Stimulated activated effector memory CD8-positive, alpha-beta T cell treated with anti-CD3 and anti-CD28 coated beads, Interleukin-12 subunit alpha, Interleukin-12 subunit beta, amount 100 ng/mL, for 72 hours (primary cell): ENCODE measurements around the gene PGAP2.
A peak's percentile ranks its signal among the peaks of the same experiment; 100 is the strongest.
"Not testable (repeated sequence)": the region's sequence is repeated elsewhere in the genome, so short reads cannot be mapped to it uniquely, and the experiment has no call there.

Experiments
- ATAC-seq: fragments of 150-1000 bp; cut with Tn5 transposase; 2 replicates; pipeline ENCODE4 v1.10.0; 2021
- DNase-seq, 2 donors: peaks; one replicate each; pipeline ENCODE4 v3.0.0; 2021 to 2022; ENCODE audit warnings: low spot score in 2 of 2
- H3K27ac Mint-ChIP-seq: one replicate; pipeline ENCODE4 v1.8.0; 2022; ENCODE audit warnings: mild to moderate bottlenecking, mixed read lengths
- H3K36me3 Mint-ChIP-seq: one replicate; pipeline ENCODE4 v1.8.0; 2022; ENCODE audit warnings: mild to moderate bottlenecking, mixed read lengths
- H3K4me1 Mint-ChIP-seq: one replicate; pipeline ENCODE4 v1.8.0; 2022; ENCODE audit warnings: mixed read lengths
- H3K4me3 Mint-ChIP-seq: one replicate; pipeline ENCODE4 v1.8.0; 2022; ENCODE audit warnings: mild to moderate bottlenecking, mixed read lengths
- H3K9me3 Mint-ChIP-seq: one replicate; pipeline ENCODE4 v1.8.0; 2022; ENCODE audit warnings: mixed read lengths

The PGAP2 gene

DNA sequence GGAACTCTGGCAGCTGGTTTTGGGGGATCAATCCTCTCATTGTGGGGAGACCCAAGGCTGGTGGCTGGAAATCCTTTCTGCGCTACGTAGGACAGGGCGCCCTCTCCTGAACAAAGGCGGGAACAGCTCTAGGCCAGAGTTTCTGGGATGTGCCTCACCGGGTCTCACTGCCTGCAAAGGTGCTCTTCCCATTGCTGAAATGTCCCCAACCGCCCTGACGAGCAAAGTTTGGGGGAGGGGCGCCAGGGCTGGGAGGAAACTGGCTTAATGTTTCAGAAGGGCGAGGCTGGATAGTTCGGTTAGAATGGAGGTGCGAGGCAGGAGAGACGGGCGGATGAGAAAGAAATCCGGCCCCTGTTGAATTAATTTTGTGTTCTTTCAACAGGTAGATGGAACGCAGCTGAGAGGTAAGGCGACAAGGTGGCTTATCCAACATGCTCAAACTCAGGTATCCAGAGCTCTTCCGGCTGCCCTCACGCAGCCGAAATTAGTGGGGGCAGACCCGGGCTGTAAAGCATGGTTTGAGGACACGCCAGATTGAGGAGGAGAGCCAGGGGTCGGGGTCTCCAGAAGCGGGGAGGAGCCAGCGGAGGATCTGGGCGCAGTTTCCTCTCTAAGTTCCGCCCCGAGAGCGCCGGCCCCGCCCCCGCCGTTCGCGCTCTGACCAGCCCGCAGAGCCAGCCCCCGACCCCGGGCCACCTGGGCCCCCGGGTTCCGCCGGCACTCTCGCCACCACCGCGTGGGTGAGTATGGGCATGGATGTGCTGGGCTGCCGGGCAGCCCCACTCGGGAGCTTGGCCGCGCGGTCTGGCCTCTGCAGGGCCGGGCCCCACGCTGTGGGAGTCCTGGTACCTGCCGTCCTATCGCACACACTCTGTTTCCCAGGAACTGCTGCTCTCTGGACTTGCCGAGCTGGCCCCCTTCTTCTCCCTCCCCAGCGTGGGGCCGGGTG, at the start of gene PGAP2:
TSS of gene PGAP2 (plus strand) at position 652 of the 952 bp plus-strand sequence. CDS start 2,700 bp downstream, outside the sequence.
- Mint-ChIP-seq H3K9me3 (no peaks in the 10 kb centered on the region), H3K4me1 (peaks cover 33% of the 10 kb centered on the region), H3K27ac (peak within 1 kb of the TSS; percentile 93), H3K4me3 (peak within 1 kb of the TSS; percentile 95), H3K36me3 (no peaks in the 10 kb centered on the region)
- DNase-seq (peak; percentile 46 to 80), ATAC-seq (peak; percentile 75)

DNA sequence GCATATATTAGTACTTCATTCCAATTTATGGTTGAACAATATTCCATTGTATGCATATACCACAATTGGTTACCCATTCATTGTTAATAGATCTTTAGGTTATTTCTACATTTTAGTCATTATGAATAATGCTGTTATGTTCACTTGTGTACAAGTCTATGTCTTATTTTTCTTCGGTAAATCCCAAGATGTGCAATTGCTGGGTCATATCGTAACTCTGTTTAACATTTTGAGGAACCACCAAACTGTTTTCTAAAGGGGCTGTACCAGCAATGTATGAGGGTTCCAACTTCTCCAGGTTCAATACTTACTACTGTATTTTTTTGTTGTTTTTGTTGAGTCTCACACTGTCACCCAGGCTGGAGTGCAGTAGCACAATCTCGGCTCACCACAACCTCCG, 44.1 kb upstream of the PGAP2 start:
- ATAC-seq (no peak), DNase-seq (no peak)
- no peak overlapping the region for H3K27ac Mint-ChIP-seq
- no peak overlapping the region for H3K4me3 Mint-ChIP-seq
- no peaks in the 10 kb centered on the region for H3K9me3 Mint-ChIP-seq
- H3K36me3 Mint-ChIP-seq, result peaks cover 100% of the 10 kb centered on the region
- no peaks in the 10 kb centered on the region for H3K4me1 Mint-ChIP-seq

DNA sequence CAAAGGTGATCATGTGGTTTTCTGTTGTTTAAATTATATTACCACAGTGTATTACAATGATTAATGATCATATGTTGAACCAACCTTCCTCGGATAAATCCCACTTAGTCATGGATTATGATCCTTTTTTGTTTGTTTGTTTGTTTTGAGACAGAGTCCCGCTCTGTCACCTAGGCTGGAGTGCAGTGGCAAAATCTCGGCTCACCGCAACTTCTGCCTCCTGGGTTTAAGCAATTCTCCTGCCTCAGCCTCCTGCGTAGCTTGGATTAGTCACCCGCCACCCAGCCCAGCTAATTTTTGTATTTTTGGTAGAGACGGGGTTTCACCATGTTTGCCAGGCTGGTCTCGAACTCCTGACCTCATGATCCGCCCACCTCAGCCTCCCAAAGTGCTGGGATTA, 41.5 kb upstream of the PGAP2 start:
- DNase-seq, H3K27ac Mint-ChIP-seq, H3K4me1 Mint-ChIP-seq, ATAC-seq, H3K9me3 Mint-ChIP-seq, H3K4me3 Mint-ChIP-seq: not testable (repeated sequence)
- H3K36me3 Mint-ChIP-seq, result peaks cover 100% of the 10 kb centered on the region

DNA sequence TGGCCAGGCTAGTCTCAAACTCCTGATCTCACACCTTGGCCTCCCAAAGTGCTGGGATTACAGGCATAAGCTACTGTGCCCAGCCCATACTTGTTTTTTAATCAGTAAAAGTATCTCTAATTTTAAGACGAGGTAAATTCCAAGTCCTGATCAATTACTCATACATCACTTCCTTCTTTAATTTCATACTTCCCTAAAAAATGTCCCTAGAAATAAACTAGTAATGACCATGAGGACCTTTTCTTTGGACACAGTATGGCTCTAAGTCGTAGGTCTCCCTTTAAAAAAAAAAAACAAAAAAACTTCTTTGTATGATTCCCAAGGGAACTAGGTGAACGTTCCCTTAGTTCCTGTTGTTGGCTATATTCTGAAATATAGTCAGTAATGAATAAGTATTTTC, 40.8 kb upstream of the PGAP2 start:
- no peaks in the 10 kb centered on the region for H3K4me1 Mint-ChIP-seq
- no peak for ATAC-seq
- peaks cover 100% of the 10 kb centered on the region for H3K36me3 Mint-ChIP-seq
- DNase-seq, result no peak
- H3K9me3 Mint-ChIP-seq, result no peaks in the 10 kb centered on the region
- no peak overlapping the region for H3K4me3 Mint-ChIP-seq
- H3K27ac Mint-ChIP-seq, result no peak overlapping the region

DNA sequence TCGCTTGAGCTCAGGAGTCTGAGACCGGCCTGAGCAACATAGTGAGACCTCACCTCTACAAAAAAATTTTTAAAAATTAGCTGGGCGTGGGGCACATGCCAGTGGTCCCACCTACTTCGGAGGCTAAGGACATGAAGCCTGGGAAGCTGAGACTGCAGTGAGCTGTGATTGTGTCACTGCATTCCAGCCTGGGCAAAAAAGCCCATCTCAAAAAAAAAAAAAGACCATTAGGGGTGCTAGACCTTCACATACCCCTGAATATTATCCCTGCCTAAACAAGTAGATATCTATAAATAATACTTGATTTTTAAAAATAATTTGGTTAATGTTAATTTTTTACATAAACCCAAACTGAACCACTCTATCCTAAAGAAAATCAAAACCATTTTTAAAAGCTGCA, 35.2 kb upstream of the PGAP2 start:
- peaks cover 100% of the 10 kb centered on the region for H3K36me3 Mint-ChIP-seq
- H3K27ac Mint-ChIP-seq, result no peak overlapping the region
- H3K9me3 Mint-ChIP-seq, result no peaks in the 10 kb centered on the region
- no peak for ATAC-seq
- H3K4me3 Mint-ChIP-seq, result no peak overlapping the region
- H3K4me1 Mint-ChIP-seq, result no peaks in the 10 kb centered on the region
- DNase-seq, result no peak

DNA sequence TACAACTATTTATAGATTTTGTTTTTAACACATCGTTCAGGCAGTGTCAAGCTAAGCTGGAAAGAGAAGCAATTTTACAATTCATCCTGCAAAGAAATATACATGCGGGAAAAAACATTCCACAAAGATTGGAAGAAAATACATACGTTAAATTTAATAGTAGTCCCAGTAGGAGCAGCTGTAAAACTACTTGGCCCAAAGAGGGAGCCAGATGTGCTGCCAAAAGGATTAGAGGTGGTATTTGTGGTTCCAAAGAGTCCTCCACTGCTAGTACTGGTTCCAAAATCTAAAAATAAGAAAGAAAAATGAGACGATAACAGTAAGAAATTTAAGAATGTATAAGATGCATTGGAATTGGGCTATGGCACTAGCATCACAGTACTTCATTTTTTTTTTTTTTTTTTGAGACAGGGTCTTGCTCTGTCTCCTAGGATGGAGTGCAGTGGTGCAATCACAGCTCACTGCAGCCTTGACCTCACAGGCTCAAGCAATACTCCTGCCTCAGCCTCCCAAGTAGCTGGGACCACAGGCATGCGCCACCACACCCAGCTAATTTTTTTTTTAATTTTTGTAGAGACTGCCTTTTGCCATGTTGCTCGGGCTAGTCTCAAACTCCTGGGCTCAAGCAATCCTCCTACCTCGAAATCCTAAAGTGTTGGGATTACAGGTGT, 32.5 kb upstream of the PGAP2 start:
- H3K27ac Mint-ChIP-seq, result no peak overlapping the region
- peaks cover 100% of the 10 kb centered on the region for H3K36me3 Mint-ChIP-seq
- no peaks in the 10 kb centered on the region for H3K9me3 Mint-ChIP-seq
- DNase-seq, result no peak
- no peak for ATAC-seq
- H3K4me3 Mint-ChIP-seq, result no peak overlapping the region
- no peaks in the 10 kb centered on the region for H3K4me1 Mint-ChIP-seq

DNA sequence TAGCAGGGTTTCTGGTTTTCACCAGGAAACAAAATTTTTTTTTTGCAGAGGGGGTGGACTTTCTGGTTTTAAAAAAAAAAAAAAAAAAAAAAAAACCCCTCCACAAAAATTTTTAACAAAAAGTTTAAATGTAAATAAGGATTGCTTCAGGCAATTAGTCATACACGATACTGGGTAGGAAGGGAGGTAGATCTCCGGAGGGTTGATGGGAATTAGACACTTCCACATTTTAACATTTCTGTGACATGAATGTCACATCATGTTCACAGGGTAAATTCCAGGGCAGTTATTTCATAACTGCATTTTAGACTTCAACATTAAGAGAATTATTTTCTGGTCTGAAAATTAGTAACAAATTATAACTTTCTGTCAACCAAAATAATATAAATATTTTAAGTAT, 26.9 kb upstream of the PGAP2 start:
- no peak for DNase-seq

DNA sequence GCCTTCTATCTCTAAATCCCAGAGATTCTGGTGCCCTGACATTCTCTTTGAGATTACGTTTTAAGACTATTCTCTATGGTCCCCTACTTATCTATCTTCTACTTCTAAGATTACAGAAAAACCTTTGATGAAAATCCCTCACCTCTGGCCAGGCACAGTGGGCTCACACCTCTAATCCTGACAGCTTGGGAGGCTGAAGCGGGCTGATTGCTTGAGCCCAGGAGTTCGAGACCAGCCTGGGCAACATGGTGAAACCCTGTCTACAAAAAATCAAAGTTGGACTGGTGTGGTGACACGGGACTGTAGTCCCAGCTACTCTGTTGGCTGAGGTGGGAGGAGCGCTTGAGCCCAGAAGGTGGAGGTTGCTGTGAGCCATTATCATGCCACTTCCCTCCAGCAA, 25.4 kb upstream of the PGAP2 start:
- H3K27ac Mint-ChIP-seq, result no peak overlapping the region
- H3K4me1 Mint-ChIP-seq, result peaks cover 48% of the 10 kb centered on the region
- ATAC-seq (no peak), DNase-seq (no peak)
- no peak overlapping the region for H3K4me3 Mint-ChIP-seq
- peaks cover 88% of the 10 kb centered on the region for H3K36me3 Mint-ChIP-seq
- H3K9me3 Mint-ChIP-seq, result no peaks in the 10 kb centered on the region

More for the DNA sequence above, 26.9 kb upstream of the PGAP2 start:
- Mint-ChIP-seq H3K4me1 (peaks cover 34% of the 10 kb centered on the region), H3K4me3 (no peak overlapping the region), H3K9me3 (no peaks in the 10 kb centered on the region), H3K27ac (peak overlapping the region; percentile 61), H3K36me3 (peaks cover 92% of the 10 kb centered on the region)
- no peak for ATAC-seq

DNA sequence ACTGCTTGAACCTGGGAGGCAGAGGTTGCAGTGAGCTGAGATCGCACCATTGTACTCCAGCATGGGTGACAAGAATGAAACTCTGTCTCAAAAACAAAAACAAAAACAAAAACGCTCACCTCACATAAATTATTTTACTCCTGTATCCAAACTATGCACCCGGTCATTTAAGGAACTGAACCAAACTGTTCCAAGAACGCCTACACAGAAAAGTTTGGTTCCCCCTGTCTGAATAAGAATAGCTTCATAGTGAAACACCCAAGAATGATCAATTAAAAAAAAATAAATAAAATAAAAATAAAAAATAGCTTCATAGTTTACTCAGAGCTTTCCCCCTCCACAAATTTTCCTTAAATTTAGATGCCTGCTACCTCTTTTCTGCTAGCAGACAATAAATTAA, 24.7 kb upstream of the PGAP2 start:
- Mint-ChIP-seq H3K4me3 (no peak overlapping the region), H3K4me1 (peaks cover 53% of the 10 kb centered on the region), H3K9me3 (no peaks in the 10 kb centered on the region), H3K27ac (no peak overlapping the region), H3K36me3 (peaks cover 88% of the 10 kb centered on the region)
- no peak for ATAC-seq
- no peak for DNase-seq

DNA sequence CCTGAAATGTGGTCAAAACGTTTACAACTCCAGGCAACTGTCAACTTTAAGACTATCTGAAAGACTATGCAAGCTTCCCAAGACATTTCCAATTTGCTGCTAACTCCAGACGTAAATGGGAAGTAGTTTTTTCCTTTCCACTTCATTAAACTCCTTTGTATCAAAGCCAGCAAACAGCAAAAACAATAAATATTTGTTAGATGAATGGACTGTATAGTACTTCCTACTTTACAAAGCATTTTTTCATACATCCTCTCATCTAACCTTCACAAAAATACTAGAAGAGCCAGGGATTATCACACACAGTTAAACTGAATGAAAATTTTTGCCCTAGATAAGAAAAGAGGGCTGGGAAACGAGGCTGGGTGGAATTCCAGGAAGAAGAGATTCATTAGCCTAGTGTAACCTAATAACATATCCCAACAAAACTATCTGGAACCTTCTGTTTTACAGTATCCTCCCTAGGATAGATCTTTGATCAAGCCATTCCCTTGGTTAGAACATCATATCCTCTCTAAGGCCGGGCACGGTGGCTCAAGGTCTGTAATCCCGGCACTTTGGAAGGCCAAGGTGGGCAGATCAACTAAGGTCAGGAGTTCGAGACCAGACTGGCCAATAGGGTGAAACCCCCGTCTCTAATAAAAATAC, 21.5 kb upstream of the PGAP2 start:
- Mint-ChIP-seq H3K9me3 (no peaks in the 10 kb centered on the region), H3K4me3 (no peak overlapping the region), H3K27ac (no peak overlapping the region), H3K36me3 (peaks cover 88% of the 10 kb centered on the region), H3K4me1 (peaks cover 70% of the 10 kb centered on the region)
- ATAC-seq (no peak), DNase-seq (no peak)

DNA sequence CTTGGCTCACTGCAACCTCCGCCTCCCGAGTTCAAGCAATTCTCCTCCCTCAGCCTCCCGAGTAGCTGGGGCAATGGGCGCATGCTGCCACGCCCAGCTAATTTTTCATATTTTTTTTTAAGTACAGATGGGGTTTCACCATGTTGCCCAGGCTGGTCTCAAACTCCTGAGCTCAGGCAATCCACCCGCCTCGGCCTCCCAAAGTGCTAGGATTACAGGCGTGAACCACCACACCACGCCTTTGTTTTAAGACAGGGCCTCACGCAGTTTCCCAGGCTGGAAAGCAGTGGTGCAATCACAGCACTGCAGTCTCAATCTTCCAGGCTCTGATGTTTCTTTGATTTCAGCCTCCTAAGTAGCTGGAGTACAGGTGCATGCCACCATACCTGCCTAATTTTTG, 14.0 kb upstream of the PGAP2 start:
- not testable (repeated sequence) for H3K9me3 Mint-ChIP-seq, H3K4me3 Mint-ChIP-seq, ATAC-seq, DNase-seq
- Mint-ChIP-seq H3K27ac (peak overlapping the region; percentile 56), H3K4me1 (peaks cover 54% of the 10 kb centered on the region), H3K36me3 (peaks cover 81% of the 10 kb centered on the region)

DNA sequence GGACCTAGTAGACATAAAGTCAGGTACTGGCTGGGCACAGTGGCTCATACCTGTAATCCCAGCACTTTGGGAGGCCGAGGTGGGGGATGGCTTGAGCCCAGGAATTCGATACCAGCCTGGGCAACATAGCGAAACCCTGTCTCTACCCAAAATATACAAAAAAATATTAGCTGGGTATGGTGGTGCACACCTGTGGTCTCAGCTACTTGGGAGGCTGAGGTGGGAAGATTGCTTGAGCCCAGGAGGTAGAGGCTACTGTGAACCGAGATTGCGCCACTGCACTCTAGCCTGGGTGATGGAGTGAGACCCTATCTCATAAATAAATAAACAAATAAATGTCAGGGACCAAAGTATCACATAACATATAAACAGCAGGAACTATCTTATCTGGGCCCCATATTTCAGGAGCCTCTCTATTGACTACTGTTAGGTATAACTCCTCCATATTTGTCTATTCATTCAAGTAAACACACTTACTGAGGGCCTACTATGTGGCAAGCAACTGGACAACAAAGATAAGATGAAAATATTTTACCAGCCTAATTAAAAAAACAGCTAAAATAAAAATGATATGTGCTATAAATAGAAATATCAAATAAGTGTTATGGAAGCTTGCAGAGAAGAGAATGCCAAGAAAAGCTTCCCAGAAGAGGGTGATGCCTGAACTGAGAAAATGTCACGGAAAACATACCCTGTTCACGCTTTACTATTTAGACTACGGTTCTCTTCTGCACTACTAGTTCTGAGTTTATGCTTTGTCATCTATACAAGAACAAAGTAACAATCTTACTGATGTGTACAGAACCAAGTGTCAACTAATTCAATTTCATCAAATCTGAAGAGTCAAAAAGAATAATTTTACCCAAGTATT, 13.0 kb upstream of the PGAP2 start:
- peaks cover 46% of the 10 kb centered on the region for H3K4me1 Mint-ChIP-seq

DNA sequence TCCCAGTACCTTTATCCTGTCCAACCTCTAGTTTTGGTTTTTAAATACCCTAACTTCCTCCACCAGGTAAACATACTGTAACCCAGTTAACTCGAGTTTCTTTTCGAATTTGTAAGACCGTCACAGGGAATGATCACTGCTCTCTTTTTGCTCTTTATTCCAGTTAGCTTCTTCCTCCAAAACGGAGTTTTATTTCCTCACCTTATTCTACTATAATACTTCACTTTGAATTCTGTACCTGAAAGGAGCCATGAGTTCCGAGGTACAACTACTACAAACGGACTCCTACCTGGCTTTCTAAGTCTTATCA, 12.4 kb upstream of the PGAP2 start:
- peaks cover 44% of the 10 kb centered on the region for H3K4me1 Mint-ChIP-seq
- H3K9me3 Mint-ChIP-seq, result no peaks in the 10 kb centered on the region
- H3K36me3 Mint-ChIP-seq, result peaks cover 65% of the 10 kb centered on the region
- H3K27ac Mint-ChIP-seq, result peak overlapping the region; percentile 97
- H3K4me3 Mint-ChIP-seq, result peak overlapping the region; percentile 90
- DNase-seq (no peak), ATAC-seq (no peak)

More for the DNA sequence above, 13.0 kb upstream of the PGAP2 start:
- H3K36me3 Mint-ChIP-seq, result peaks cover 71% of the 10 kb centered on the region
- H3K9me3 Mint-ChIP-seq, result no peaks in the 10 kb centered on the region
- ATAC-seq, result no peak
- no peak for DNase-seq
- peak overlapping the region; percentile 90 for H3K4me3 Mint-ChIP-seq
- H3K27ac Mint-ChIP-seq, result peak overlapping the region; percentile 97

DNA sequence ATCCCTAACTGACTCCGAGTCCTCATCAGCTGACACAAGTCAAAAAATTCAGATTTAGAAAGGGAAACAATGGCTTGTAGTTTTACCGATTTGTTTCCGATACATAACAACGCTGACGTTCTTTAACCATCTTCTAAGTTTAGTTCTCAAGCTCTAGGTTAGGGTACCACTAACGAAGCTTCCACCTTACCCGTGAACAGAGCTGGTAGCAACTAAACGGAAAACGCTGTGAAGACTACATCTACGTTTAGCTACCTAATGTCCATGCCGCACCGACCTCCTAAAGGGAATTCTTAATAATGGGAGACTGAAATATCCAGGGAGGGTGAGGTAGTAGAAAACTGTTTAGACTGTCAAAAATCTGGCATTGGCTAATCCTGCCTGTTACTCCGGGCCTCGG, 12.0 kb upstream of the PGAP2 start:
- H3K27ac Mint-ChIP-seq, result peak overlapping the region; percentile 97
- peaks cover 62% of the 10 kb centered on the region for H3K36me3 Mint-ChIP-seq
- ATAC-seq (no peak), DNase-seq (no peak)
- peaks cover 44% of the 10 kb centered on the region for H3K4me1 Mint-ChIP-seq
- H3K4me3 Mint-ChIP-seq, result peak overlapping the region; percentile 90
- no peaks in the 10 kb centered on the region for H3K9me3 Mint-ChIP-seq
